T-helper 17 cell (primary cell): ENCODE results near the gene TXNL4B. TPM values are rescaled to one million over a fixed set of nuclear protein-coding genes. Genes with fewer than 3 reads are reported as not detected.
"Not testable (repeated sequence)": the region's sequence is repeated elsewhere in the genome, so short reads cannot be mapped to it uniquely, and the experiment has no call there.

Experiments used
- ATAC-seq: fragments of 150-1000 bp; cut with Tn5 transposase; 2 replicates; pipeline ENCODE4 v1.10.0; 2021; ENCODE audit warnings: mild to moderate bottlenecking, moderate library complexity
- DNase-seq, 3 donors: peaks; one replicate each; pipeline versions ENCODE4 v3.0.0 to v3.0.0-alpha.2; 2020 to 2021
- H3K9me3 ChIP-seq: one replicate; pipeline ENCODE4 v1.7.0; 2013; ENCODE audit warnings: low read length, mild to moderate bottlenecking; ENCODE audit not compliant: control insufficient read depth, poor library complexity, severe bottlenecking
- H3K27ac Mint-ChIP-seq: one replicate; pipeline ENCODE4 v1.8.0; 2022; ENCODE audit warnings: mild to moderate bottlenecking, moderate library complexity, mixed read lengths
- H3K27me3 Mint-ChIP-seq: one replicate; pipeline ENCODE4 v1.8.0; 2022; ENCODE audit warnings: mixed read lengths
- H3K36me3 Mint-ChIP-seq: one replicate; pipeline ENCODE4 v1.8.0; 2022; ENCODE audit warnings: low read depth, mixed read lengths
- H3K4me1 Mint-ChIP-seq: one replicate; pipeline ENCODE4 v1.8.0; 2022; ENCODE audit warnings: mild to moderate bottlenecking, mixed read lengths
- H3K4me3 Mint-ChIP-seq: one replicate; pipeline ENCODE4 v1.8.0; 2022; ENCODE audit warnings: mild to moderate bottlenecking, moderate library complexity, mixed read lengths
- total RNA-seq, 4 donors: library from RNA in 2 of 4; stranded (reverse) in 2 of 4; gene quantifications; one replicate each; pipeline ENCODE4 v1.2.3 and lab custom pipeline; 2022 to 2026

Gene TXNL4B
- total RNA-seq, 2 donors from 2014 or later = 11.3 to 14.0 TPM

DNA sequence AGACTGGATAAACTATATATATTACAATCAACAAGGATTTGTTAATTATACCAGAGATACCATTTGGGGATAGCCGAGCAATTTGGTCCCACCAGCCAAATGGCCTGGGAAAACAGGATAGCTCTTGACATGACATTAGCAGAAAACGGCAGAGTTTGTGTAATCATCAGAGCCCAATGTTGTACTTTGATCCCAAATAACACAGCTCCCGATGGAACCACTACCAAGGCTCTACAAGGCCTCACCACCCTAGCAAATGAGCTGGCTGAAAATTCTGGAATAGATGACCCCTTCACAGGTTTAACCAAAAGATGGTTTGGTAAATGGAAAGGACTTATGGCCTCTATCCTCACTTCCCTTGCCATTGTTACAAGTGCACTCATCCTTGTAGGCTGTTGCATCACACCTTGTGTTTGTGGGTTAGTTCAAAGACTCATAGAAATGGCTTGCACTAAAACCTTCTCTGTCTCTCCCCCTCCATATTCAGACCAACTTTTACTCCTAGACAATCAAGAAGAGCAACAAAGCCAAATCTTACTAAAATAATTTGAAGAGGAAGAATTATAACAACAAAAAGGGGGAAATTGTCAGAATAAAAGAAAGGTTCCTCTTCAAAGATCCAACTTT is 9.5 kb downstream of the TXNL4B start:
- no peak for ATAC-seq
- no peak overlapping the region for H3K4me3 Mint-ChIP-seq
- peaks cover 4% of the 10 kb centered on the region for H3K36me3 Mint-ChIP-seq
- H3K27ac Mint-ChIP-seq = no peak overlapping the region
- no peaks in the 10 kb centered on the region for H3K9me3 ChIP-seq
- H3K4me1 Mint-ChIP-seq = peaks cover 2% of the 10 kb centered on the region
- DNase-seq = no peak
- no peaks in the 10 kb centered on the region for H3K27me3 Mint-ChIP-seq

DNA sequence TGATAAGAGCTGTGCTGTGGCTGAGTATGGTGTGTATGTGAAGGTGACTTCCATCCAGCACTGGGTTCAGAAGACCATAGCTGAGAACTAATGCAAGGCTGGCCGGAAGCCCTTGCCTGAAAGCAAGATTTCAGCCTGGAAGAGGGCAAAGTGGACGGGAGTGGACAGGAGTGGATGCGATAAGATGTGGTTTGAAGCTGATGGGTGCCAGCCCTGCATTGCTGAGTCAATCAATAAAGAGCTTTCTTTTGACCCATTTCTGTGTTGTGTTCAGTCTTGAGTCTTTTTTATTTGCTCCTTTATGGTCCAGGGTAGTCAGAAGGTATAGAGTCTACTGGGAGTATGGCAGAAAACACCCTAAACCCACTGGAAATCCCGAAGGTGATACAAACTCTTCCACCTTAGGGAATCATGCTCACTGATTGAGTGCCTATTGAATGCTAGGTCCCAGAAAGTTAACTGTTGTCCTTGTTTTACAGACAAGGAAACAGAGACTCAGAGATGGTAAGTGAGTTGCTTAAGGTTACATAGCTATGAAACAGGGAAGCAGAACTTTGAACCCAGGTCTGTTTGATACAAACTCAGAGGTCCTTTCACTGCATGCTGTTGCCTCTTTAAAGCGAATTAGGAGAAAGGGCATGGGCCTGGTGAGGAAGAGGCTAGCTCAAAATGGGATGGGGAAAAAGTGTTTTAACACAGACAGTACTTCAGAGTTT is 16.3 kb downstream of the TXNL4B start:
- DNase-seq, H3K36me3 Mint-ChIP-seq, H3K27me3 Mint-ChIP-seq, H3K4me3 Mint-ChIP-seq, H3K27ac Mint-ChIP-seq, ATAC-seq, H3K4me1 Mint-ChIP-seq, H3K9me3 ChIP-seq: not testable (repeated sequence)

DNA sequence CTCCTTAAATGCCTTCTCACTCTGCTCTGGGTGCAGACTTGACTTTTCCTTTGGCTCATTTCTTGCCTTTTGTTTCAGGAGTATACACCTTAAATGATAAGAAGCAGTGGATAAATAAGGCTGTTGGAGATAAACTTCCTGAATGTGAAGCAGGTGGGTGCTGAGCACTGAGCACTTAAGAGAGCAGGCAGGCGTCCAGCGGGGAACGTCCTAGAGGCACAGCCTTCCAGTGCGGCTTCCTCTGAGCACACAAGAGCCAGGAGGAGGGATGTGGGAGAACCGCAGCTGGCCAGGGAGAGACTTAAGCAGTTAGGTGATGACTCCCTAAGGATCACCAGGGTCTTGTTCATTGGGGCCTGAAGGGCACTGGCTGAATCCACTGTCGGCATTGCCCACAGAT is 18.4 kb downstream of the TXNL4B start:
- H3K27ac Mint-ChIP-seq, ATAC-seq, DNase-seq, H3K27me3 Mint-ChIP-seq, H3K36me3 Mint-ChIP-seq, H3K9me3 ChIP-seq, H3K4me3 Mint-ChIP-seq, H3K4me1 Mint-ChIP-seq: not testable (repeated sequence)

DNA sequence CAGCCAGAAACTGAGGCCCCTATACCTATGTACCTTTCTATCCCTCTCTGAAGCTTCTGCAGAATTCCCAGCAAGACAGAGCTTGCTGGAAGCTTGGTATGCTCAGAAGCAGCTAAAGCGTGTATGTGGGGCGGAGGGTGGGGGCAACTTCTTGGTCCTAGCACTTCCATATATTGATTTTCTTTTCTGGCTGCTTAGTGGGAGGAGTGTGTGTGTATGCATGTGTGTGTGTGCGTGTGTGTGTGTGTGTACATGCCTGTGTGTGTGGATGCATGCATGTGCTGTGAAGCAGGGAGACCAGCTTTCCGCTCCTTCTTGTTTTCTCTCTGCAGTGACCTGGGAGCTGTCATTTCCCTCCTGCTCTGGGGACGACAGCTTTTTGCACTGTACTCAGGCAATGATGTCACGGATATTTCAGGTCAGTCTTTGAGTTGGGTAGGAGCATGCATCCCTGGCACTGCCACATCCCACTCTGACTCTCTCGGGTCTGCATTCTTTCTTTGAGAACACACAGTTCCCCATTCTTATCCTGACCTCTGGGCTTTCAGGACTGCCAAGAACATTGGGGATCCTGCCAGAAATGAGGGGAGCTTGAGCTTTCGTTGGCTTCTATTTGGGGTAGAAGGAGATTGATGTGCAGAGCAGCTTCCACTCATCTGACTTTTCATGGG is 19.7 kb downstream of the TXNL4B start:
- no peaks in the 10 kb centered on the region for H3K4me1 Mint-ChIP-seq
- DNase-seq = no peak
- H3K27ac Mint-ChIP-seq = no peak overlapping the region
- no peak for ATAC-seq
- no peak overlapping the region for H3K4me3 Mint-ChIP-seq
- H3K27me3 Mint-ChIP-seq = no peaks in the 10 kb centered on the region
- H3K9me3 ChIP-seq = no peaks in the 10 kb centered on the region
- H3K36me3 Mint-ChIP-seq = no peaks in the 10 kb centered on the region

DNA sequence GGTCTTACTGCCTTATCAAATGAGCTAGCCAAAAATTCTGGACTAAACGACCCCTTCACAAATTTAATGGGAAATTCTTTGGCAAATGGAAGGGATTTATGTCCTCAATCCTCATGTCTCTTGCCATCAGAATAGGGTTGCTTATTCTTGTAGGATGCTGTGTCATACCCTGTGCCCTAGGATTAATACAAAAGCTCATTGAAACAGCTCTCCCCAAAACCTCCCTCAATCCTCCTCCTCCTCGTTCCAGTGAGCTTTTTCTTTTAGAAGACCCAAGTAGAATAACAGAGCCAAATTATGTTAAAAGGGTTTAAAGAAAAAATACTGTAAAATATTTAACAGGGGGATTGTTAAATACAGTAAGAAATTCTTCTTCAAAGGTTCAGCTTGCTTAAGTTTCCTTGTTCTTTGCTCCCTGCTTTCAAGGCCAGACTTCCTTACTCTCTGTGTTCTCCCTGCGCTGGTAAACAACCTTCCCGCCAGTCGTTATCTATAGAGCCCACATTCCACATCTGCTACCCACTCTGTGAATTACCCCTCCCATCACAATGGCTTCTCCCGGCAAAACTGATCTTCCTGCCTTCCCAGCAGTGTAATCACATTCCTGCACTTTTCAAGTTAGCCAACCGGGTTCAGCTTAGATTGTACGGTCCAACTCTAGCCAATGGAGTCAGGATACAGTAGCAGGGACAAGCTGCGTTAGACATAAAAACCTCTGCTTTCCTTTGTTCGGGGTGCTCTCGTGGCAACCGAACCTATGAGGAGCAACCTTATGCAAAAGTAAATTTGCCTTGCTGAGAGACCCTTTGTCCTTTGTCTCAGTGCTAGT is 20.7 kb downstream of the TXNL4B start:
- Mint-ChIP-seq H3K27me3 (no peaks in the 10 kb centered on the region), H3K4me1 (no peaks in the 10 kb centered on the region), H3K36me3 (no peaks in the 10 kb centered on the region), H3K4me3 (no peak overlapping the region), H3K27ac (no peak overlapping the region)
- ATAC-seq (no peak), DNase-seq (no peak)
- no peaks in the 10 kb centered on the region for H3K9me3 ChIP-seq

DNA sequence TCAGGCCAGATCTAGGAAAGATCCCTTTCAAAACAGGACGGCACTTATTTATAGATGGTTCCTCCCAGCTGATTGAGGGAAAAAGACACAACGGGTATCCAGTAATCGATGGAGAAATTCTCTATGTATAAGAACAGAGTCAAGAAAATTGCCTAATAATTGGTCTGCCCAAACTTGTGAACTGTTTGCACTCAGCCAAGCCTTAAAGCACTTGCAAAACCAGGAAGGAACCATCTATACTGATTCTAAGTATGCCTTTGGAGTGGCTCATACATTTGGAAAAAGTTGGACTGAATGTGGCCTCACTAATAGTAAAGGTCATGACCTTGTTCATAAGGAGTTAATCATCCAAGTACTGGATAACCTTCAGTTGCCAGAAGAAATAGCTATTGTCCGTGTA is 24.5 kb downstream of the TXNL4B start:
- Mint-ChIP-seq H3K4me3 (no peak overlapping the region), H3K27ac (peak overlapping the region; percentile 63)

DNA sequence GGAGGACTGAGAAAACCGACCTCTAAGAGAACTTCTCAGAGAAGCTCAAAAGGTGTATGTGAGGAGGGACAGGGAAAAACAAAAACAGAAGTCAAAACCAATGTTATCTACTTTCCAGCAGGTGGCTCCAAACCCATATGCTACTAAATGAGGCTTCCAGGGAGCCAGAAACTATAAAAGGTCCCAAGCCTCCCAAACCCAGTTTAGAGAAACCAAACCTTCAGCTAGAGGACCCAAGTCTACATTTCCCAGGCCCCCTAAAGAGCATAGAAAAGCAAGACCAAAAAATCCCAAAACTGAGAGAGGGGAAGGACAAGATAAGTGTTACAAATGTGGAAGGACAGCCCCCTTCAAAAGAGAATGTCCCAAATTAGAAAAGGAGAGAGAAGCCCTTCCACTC is 26.7 kb downstream of the TXNL4B start:
- no peak for DNase-seq

More for the DNA sequence above, 24.5 kb downstream of the TXNL4B start:
- no peaks in the 10 kb centered on the region for H3K27me3 Mint-ChIP-seq
- ATAC-seq (no peak), DNase-seq (no peak)
- peaks cover 7% of the 10 kb centered on the region for H3K4me1 Mint-ChIP-seq
- H3K36me3 Mint-ChIP-seq = no peaks in the 10 kb centered on the region
- H3K9me3 ChIP-seq = no peaks in the 10 kb centered on the region

DNA sequence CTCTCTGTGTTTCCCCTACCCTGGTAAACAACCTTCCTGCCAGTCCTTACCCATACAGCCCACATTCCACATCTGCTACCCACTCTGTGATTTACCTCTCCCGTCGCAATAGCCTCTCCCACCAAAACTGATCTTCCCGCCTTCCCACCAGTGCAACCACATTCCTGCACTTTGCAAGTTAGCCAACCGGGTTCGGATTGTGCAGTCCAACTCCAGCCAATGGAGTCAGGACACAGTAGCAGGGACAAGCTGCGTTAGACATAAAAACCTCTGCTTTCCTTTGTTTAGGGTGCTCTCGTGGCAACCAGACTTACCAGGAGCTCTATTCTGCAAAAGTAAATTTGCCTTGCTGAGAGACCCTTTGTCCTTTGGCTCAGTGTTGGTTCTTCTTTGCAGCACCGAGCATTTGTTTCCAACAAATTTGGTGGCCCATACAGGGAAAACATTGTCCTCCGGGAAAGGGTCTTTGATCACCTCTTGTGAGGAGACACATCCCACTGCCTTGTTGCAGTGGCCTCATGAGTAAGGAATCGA is 29.0 kb downstream of the TXNL4B start:
- Mint-ChIP-seq H3K4me1 (peaks cover 9% of the 10 kb centered on the region), H3K27ac (peak overlapping the region; percentile 71), H3K4me3 (no peak overlapping the region), H3K36me3 (no peaks in the 10 kb centered on the region), H3K27me3 (no peaks in the 10 kb centered on the region)
- DNase-seq (no peak), ATAC-seq (no peak)
- no peaks in the 10 kb centered on the region for H3K9me3 ChIP-seq

More for the DNA sequence above, 26.7 kb downstream of the TXNL4B start:
- H3K4me1 Mint-ChIP-seq = peaks cover 9% of the 10 kb centered on the region
- H3K27me3 Mint-ChIP-seq = no peaks in the 10 kb centered on the region
- ATAC-seq = peak; percentile 42
- H3K9me3 ChIP-seq = no peaks in the 10 kb centered on the region
- no peaks in the 10 kb centered on the region for H3K36me3 Mint-ChIP-seq
- no peak overlapping the region for H3K4me3 Mint-ChIP-seq
- no peak overlapping the region for H3K27ac Mint-ChIP-seq

DNA sequence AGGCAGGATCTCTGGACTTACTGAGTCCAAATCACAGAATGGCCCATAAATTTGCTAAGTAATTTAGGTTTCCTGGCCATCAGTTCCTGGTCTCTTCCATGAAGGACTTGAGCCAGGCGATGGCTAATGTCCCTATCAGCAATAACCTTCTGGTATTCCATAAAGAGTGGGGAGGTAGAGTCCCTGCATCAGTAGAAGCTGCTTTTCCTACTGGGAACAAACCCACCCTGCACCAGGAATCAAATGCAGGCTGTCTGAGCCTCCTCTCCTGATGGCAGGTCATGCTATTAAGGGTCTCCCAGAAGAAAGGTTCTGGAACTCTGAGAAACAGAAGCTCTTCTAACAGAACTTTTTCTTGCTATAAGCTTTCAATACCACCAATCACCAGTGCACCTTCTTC is 31.9 kb downstream of the TXNL4B start:
- H3K9me3 ChIP-seq = no peaks in the 10 kb centered on the region
- Mint-ChIP-seq H3K36me3 (peaks cover 2% of the 10 kb centered on the region), H3K27ac (no peak overlapping the region), H3K27me3 (no peaks in the 10 kb centered on the region), H3K4me3 (no peak overlapping the region), H3K4me1 (peaks cover 12% of the 10 kb centered on the region)
- DNase-seq (no peak), ATAC-seq (no peak)

DNA sequence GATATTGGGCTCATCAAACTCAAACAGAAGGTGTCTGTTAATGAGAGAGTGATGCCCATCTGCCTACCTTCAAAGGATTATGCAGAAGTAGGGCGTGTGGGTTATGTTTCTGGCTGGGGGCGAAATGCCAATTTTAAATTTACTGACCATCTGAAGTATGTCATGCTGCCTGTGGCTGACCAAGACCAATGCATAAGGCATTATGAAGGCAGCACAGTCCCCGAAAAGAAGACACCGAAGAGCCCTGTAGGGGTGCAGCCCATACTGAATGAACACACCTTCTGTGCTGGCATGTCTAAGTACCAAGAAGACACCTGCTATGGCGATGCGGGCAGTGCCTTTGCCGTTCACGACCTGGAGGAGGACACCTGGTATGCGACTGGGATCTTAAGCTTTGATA is 33.0 kb downstream of the TXNL4B start:
- no peak for DNase-seq
- Mint-ChIP-seq H3K27me3 (no peaks in the 10 kb centered on the region), H3K36me3 (peaks cover 5% of the 10 kb centered on the region), H3K4me1 (peaks cover 8% of the 10 kb centered on the region), H3K27ac (no peak overlapping the region), H3K4me3 (no peak overlapping the region)
- no peaks in the 10 kb centered on the region for H3K9me3 ChIP-seq
- no peak for ATAC-seq

DNA sequence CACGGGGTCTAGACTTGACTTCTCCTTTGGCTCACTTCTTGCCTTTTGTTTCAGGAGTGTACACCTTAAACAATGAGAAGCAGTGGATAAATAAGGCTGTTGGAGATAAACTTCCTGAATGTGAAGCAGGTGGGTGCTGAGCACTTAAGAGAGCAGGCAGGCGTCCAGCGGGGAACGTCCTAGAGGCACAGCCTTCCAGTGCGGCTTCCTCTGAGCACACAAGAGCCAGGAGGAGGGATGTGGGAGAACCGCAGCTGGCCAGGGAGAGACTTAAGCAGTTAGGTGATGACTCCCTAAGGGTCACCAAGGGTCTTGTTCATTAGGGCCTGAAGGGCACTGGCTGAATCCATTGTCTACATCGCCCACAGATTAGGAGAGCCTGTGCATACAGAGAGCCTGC is 34.4 kb downstream of the TXNL4B start:
- not testable (repeated sequence) for H3K27me3 Mint-ChIP-seq, H3K27ac Mint-ChIP-seq, H3K36me3 Mint-ChIP-seq, H3K9me3 ChIP-seq, H3K4me3 Mint-ChIP-seq, H3K4me1 Mint-ChIP-seq, ATAC-seq, DNase-seq

DNA sequence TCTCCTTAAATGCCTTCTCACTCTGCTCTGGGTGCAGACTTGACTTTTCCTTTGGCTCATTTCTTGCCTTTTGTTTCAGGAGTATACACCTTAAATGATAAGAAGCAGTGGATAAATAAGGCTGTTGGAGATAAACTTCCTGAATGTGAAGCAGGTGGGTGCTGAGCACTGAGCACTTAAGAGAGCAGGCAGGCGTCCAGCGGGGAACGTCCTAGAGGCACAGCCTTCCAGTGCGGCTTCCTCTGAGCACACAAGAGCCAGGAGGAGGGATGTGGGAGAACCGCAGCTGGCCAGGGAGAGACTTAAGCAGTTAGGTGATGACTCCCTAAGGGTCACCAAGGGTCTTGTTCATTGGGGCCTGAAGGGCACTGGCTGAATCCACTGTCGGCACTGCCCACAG is 36.1 kb downstream of the TXNL4B start:
- not testable (repeated sequence) for DNase-seq, H3K4me1 Mint-ChIP-seq, ATAC-seq, H3K4me3 Mint-ChIP-seq, H3K36me3 Mint-ChIP-seq, H3K27ac Mint-ChIP-seq, H3K27me3 Mint-ChIP-seq, H3K9me3 ChIP-seq

DNA sequence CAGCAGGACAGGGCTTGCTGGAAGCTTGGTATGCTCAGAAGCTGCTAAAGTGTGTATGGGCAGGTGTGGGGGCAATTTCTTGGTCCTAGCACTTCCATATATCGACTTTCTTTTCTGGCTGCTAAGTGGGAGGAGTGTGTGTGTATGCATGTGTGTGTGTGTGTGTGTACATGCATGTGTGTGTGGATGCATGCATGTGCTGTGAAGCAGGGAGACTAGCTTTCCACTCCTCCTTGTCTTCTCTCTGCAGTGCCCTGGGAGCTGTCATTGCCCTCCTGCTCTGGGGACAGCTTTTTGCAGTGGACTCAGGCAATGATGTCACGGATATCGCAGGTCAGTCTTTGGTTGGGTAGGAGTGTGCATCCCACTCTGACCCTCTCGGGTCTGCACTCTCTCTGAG is 37.5 kb downstream of the TXNL4B start:
- Mint-ChIP-seq H3K4me3 (no peak overlapping the region), H3K27ac (peak overlapping the region; percentile 9), H3K36me3 (peaks cover 5% of the 10 kb centered on the region), H3K27me3 (no peaks in the 10 kb centered on the region), H3K4me1 (peaks cover 2% of the 10 kb centered on the region)
- ATAC-seq (no peak), DNase-seq (no peak)
- no peaks in the 10 kb centered on the region for H3K9me3 ChIP-seq
